Bronchial epithelial cell (primary cell): Measurements from ENCODE around the gene SEZ6L. TPM values are rescaled to one million over a fixed set of nuclear protein-coding genes. Genes with fewer than 3 reads are reported as not detected.

ENCODE experiments used
- DNase-seq: peaks from one replicate; pipeline ENCODE4 v3.0.0-alpha.2; 2010; ENCODE audit warnings: low read depth
- FAIRE-seq: peaks from 2 replicates; lab custom pipeline; 2011; peaks lifted over from hg19 to GRCh38; lab: Jason Lieb, UNC
- H3K27me3 ChIP-seq: 2 replicates; pipeline ENCODE4 v1.5.1; 2011; ENCODE audit warnings: low read length; ENCODE audit not compliant: control insufficient read depth, insufficient read depth
- H3K36me3 ChIP-seq: 2 replicates; pipeline ENCODE4 v1.5.1; 2011; ENCODE audit warnings: low read length; ENCODE audit not compliant: control insufficient read depth, insufficient read depth
- H3K4me3 ChIP-seq: 2 replicates; pipeline ENCODE4 v1.5.1; 2011; ENCODE audit warnings: mild to moderate bottlenecking, low read depth, low read length, control low read depth
- CTCF ChIP-seq: IDR thresholded peaks from 2 replicates; pipeline ENCODE4 v1.5.1; 2011; ENCODE audit warnings: mild to moderate bottlenecking, moderate library complexity, low read length, control low read depth, inconsistent platforms; ENCODE audit not compliant: insufficient read depth, severe bottlenecking
- total RNA-seq: library from RNA; depleted of rRNA; stranded (reverse); fragments of >200 nt; gene quantifications from 2 replicates; pipeline ENCODE4 v1.2.1, GENCODE V29; 2014

The SEZ6L gene
- total RNA-seq, 1 donor from 2014 or later, result not detected

GRCh38 chr22:26159886-26160285 is 9.4 kb upstream of the SEZ6L start:
- Histone ChIP-seq H3K4me3 (no peak overlapping the region), H3K27me3 (no peaks in the 10 kb centered on the region), H3K36me3 (no peaks in the 10 kb centered on the region)
- DNase-seq (no peak), FAIRE-seq (no peak)
- no peak for TF ChIP-seq CTCF

GRCh38 chr22:26161746-26162145 is 7.5 kb upstream of the SEZ6L start:
- Histone ChIP-seq H3K27me3 (no peaks in the 10 kb centered on the region), H3K36me3 (no peaks in the 10 kb centered on the region), H3K4me3 (no peak overlapping the region)
- FAIRE-seq, result no peak
- DNase-seq, result no peak
- TF ChIP-seq CTCF, result no peak

GRCh38 chr22:26162926-26163325 is 6.3 kb upstream of the SEZ6L start:
- no peaks in the 10 kb centered on the region for H3K27me3 ChIP-seq
- H3K36me3 ChIP-seq, result no peaks in the 10 kb centered on the region
- FAIRE-seq, result no peak
- no peak for DNase-seq
- TF ChIP-seq CTCF, result no peak
- H3K4me3 ChIP-seq, result no peak overlapping the region

GRCh38 chr22:26164174-26164573 is 5.1 kb upstream of the SEZ6L start:
- H3K36me3 ChIP-seq, result no peaks in the 10 kb centered on the region
- no peaks in the 10 kb centered on the region for H3K27me3 ChIP-seq
- FAIRE-seq (no peak), DNase-seq (no peak)
- H3K4me3 ChIP-seq, result no peak overlapping the region
- no peak for TF ChIP-seq CTCF

- H3K27me3 ChIP-seq, result peaks cover 12% of the 10 kb centered on the region
- DNase-seq (no peak), FAIRE-seq (no peak)
- H3K4me3 ChIP-seq, result no peak overlapping the region
- TF ChIP-seq CTCF, result no peak
- no peaks in the 10 kb centered on the region for H3K36me3 ChIP-seq
These were observed 871 bp upstream of the SEZ6L start for GRCh38 chr22:26168330-26168851.

- no peak for FAIRE-seq
- no peak for TF ChIP-seq CTCF
- H3K4me3 ChIP-seq, result no peak overlapping the region
- no peaks in the 10 kb centered on the region for H3K36me3 ChIP-seq
- peaks cover 12% of the 10 kb centered on the region for H3K27me3 ChIP-seq
- DNase-seq, result no peak
These were observed 335 bp upstream of the SEZ6L start for GRCh38 chr22:26168939-26169314.
